GM12873 (cell line): ENCODE data around the gene CELSR2.

Experiments used
- TF ChIP-seq, protein P1 (sequence below): IDR thresholded peaks from 2 replicates; pipeline ENCODE4 v1.5.1; 2012; ENCODE audit warnings: low read depth, mild to moderate bottlenecking, moderate library complexity, low read length, control low read depth; ENCODE audit not compliant: insufficient read depth; ENCODE audit errors: missing control alignments

CELSR2 gene

DNA sequence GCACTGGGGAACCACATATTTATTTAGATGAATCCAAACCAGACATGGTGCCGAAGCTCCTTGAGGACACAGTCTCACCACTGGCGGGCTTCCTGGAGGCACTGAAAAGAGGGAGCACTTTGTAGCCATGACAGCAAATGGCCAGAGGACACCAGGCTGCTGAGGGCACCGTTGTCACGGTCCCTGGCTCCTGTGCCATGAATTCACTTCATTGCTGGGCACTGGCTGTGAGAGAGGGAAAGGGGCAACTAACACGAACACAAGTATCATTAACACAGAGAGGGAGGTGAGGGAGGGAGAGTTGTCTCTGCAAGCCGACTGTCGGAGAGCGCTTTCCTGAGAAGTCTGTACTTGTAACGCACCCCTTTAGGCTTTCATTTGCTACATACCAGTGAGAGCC lies 43.0 kb downstream of the CELSR2 start:
- TF ChIP-seq, protein P1, sequence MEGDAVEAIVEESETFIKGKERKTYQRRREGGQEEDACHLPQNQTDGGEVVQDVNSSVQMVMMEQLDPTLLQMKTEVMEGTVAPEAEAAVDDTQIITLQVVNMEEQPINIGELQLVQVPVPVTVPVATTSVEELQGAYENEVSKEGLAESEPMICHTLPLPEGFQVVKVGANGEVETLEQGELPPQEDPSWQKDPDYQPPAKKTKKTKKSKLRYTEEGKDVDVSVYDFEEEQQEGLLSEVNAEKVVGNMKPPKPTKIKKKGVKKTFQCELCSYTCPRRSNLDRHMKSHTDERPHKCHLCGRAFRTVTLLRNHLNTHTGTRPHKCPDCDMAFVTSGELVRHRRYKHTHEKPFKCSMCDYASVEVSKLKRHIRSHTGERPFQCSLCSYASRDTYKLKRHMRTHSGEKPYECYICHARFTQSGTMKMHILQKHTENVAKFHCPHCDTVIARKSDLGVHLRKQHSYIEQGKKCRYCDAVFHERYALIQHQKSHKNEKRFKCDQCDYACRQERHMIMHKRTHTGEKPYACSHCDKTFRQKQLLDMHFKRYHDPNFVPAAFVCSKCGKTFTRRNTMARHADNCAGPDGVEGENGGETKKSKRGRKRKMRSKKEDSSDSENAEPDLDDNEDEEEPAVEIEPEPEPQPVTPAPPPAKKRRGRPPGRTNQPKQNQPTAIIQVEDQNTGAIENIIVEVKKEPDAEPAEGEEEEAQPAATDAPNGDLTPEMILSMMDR, result no peak

DNA sequence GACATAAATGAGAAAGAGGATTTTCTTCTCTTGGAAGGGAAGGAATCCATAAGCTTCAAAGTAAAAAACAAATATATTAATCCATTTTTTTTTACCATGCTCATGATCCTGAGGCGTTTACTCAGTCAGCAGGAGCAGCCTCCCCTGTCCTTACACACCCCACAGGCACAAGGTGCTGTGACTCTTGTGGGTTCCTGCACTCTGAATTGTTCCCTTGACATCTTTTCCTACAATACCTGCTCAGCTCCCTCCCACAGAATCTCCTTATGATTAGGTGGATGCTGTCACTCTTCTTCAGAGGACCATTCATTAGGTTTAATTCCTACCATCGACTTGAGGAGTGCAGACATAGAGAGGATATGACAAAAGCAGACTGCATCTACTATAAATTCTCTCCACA lies 43.7 kb downstream of the CELSR2 start:
- TF ChIP-seq, protein P1, result no peak

DNA sequence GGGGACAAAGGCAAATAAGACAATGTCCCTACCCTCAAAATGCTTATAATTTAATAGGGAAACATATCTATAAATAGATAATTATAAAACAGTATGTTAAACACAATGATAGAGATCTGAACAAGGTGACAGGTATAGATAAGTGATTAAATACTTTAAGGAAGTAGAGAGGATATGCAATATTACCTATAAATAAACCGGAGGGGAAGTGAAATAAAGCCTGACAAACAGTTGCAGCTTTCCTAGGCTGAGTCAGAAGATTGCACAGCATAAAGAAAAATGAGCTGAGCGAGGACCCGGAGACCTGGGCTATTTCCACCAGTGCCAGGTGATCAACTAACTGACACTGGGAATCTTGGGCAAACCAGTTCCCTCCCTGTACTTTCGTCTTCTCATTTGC lies 45.1 kb downstream of the CELSR2 start:
- TF ChIP-seq, protein P1, result no peak

DNA sequence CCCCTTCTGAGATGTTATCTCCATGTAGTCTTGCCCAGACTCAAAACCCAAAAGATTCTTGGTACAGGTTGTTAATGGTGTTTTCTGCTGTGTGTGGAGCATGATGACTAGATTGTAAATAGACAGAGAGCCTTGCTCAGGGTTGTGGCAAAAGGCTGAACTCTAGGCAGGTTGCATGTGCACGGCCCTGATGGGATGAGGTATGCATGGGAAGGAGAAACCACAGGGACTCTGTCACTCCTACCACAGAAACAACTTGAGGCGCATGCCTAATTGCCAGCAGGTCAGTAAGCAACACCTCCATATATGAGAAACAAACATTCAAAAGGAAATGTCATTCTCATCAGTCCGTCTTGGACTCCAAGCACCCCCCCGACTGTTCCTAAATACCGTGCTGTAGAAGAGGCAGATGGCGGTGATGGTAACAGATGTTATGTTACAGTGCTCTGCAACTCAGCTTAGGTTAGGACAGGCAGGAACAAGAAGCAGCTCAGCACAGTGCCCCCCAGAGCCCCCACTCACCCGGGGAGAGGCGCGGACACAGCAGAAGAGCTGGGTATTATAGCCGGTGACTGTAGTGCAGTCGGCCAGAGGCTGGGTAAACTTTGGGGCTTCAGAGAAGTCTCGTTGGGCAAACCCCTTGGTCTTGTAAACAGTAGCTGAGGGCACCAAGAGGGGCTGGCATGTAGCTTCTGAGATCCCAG lies 46.5 kb downstream of the CELSR2 start:
- TF ChIP-seq, protein P1, result no peak

DNA sequence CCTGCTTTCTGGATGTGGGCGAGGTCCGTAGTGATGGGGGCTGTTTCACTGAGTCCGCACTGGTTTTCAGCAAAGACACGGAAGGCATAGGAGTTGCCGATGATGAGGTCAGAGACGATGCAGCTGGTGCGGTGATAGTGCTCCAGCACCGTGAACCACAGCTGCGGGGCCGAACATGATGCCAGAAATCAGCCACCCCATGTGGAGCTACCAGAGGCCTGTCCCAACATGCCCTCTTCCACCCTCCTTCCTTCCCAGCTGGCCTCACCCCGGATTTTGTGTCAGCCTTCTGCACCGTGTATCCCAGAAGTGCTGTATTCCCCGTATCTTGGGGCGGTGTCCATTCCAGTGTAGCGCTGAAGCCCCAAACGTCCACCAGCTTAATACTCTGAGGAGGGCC lies 47.4 kb downstream of the CELSR2 start:
- TF ChIP-seq, protein P1, result no peak

DNA sequence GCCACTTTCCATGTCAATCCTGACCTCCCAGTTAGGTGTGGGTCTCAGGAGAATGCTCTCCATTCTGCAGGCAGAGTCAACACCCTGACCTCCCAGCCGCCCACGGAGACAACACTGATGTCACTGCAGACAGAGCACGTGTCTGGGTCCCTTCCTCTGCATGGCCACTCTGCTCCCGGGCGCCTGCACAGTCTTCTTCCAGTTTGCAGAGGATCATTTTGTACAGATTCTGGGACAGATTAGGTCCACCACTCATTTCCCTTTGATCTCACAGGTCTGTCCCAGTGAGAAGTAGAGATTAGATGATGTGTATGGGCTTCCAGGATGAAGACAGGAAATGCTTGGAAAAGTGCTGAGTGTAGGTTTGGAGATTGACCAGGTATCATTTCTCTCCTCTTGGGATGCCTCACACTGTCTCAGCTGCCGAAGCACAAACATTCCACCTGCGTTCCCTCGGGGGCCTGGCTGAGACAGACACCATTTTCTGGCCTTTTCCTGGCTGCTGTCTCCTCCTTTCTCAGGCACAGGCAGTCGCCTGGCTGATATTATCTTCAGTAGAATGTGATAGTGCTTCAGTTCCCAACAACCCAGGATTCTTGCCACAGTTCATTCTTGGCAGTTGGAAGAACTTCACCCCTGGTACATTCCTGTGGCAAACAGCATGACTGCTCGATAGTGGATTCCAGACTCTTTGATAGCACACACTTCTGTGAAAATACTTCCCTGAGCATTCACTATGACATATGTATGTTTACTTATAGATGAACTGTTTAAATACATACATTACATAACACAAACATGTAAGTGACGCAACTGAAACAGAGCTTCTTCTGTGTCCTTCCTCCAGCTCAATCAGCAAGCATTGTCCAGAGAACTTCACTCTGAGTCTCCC lies 49.6 kb downstream of the CELSR2 start:
- TF ChIP-seq, protein P1, result no peak

DNA sequence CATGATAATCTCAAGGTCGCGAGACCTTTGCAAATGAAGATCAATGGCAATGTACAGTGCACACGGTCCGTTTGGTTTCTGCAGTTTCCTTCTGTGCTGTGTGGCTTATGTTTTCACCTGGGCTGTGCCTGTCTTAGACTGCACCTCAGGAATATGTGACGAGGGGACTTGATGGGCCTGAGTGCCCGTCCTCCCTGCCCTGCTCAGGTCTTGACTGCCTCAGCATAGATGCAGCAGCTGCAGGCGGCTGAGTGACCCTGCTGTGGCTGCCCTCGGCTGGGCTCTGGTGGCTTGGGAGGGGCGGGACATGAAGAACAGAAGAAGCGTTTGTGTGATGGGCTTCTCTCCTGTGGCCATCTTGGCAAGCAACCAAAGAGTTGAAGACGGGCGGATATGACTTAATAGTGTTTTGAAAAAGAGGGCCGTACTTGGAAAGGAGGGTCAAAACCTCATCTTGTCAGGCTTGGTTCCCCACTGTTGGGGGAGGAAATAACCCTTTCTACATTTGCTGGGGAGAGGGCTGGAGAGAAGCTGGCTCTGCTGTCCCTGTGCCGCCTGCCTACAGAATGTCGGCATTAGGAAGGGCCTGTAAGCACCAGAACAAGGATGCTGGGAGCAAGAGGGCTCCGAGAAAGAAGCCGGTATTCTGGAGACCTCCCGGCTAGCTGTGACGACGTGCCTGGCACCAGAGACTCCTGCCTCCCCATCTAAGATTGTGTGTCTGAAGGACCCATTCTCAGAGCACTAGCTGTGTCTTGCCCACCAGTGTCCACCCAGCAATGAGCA lies 50.4 kb downstream of the CELSR2 start:
- TF ChIP-seq, protein P1, result no peak
